Neuronal stem cell (in vitro differentiated cells): ENCODE measurements around the gene LAMA5. TPM values are rescaled to one million over a fixed set of nuclear protein-coding genes. Genes with fewer than 3 reads are reported as not detected.

Experiments
- DNase-seq: peaks from one replicate; pipeline ENCODE4 v3.0.0-alpha.2; 2013; ENCODE audit warnings: low spot score
- H2AFZ ChIP-seq: one replicate; pipeline ENCODE4 v1.6.1; 2013; ENCODE audit warnings: mild to moderate bottlenecking, low read length, inconsistent platforms
- H2AK5ac ChIP-seq: 2 replicates; pipeline ENCODE4 v1.6.1; 2013; ENCODE audit warnings: low read depth, mild to moderate bottlenecking, inconsistent platforms, low read length, moderate library complexity, mixed read lengths
- H2BK120ac ChIP-seq: 2 replicates; pipeline ENCODE4 v1.6.1; 2013; ENCODE audit warnings: low read depth, mild to moderate bottlenecking, inconsistent platforms, low read length, moderate library complexity, mixed read lengths
- H2BK12ac ChIP-seq: one replicate; pipeline ENCODE4 v1.6.1; 2013; ENCODE audit warnings: low read length, inconsistent platforms
- H2BK15ac ChIP-seq: 2 replicates; pipeline ENCODE4 v1.6.1; 2013; ENCODE audit warnings: mild to moderate bottlenecking, low read length, inconsistent platforms, mixed read lengths
- H2BK5ac ChIP-seq: one replicate; pipeline ENCODE4 v1.6.1; 2013; ENCODE audit warnings: inconsistent platforms, mild to moderate bottlenecking, low read length, moderate library complexity
- H3K14ac ChIP-seq: one replicate; pipeline ENCODE4 v1.6.1; 2013; ENCODE audit warnings: low read length, inconsistent platforms
- H3K18ac ChIP-seq: 2 replicates; pipeline ENCODE4 v1.6.1; 2013; ENCODE audit warnings: low read length, inconsistent platforms
- H3K23ac ChIP-seq: 2 replicates; pipeline ENCODE4 v1.6.1; 2013; ENCODE audit warnings: low read depth, mild to moderate bottlenecking, mixed read lengths, low read length, inconsistent platforms; ENCODE audit not compliant: poor library complexity
- H3K27ac ChIP-seq: replicated peaks from 3 replicates; pipeline ENCODE4 v1.5.1; 2013; ENCODE audit warnings: low read length, inconsistent platforms
- H3K27me3 ChIP-seq, 3 experiments: 2 replicates each; pipeline ENCODE4 v1.6.1; 2013; ENCODE audit warnings: low read length in 3 of 3, mild to moderate bottlenecking in 2 of 3, inconsistent platforms in 1 of 3, low read depth in 1 of 3, mixed read lengths in 1 of 3, moderate library complexity in 1 of 3; ENCODE audit not compliant: control insufficient read depth in 3 of 3, insufficient read depth in 3 of 3
- H3K36me3 ChIP-seq, 2 donors: replicated peaks in 1 of 2; 2 replicates each; pipeline ENCODE4 v1.6.1; 2013; ENCODE audit warnings: low read length in 2 of 2; ENCODE audit not compliant: control insufficient read depth in 2 of 2, insufficient read depth in 2 of 2
- H3K4ac ChIP-seq: 2 replicates; pipeline ENCODE4 v1.6.1; 2013; ENCODE audit warnings: inconsistent platforms, mild to moderate bottlenecking, low read length, moderate library complexity
- H3K4me1 ChIP-seq, 2 donors: 1 replicate in 1 of 2; 2 replicates in 1 of 2; pipeline ENCODE4 v1.6.1; 2013; ENCODE audit warnings: low read length in 2 of 2, low read depth in 1 of 2; ENCODE audit not compliant: control insufficient read depth in 2 of 2, insufficient read depth in 1 of 2
- H3K4me2 ChIP-seq: one replicate; pipeline ENCODE4 v1.6.1; 2013; ENCODE audit warnings: mild to moderate bottlenecking, low read length, inconsistent platforms; ENCODE audit not compliant: insufficient read depth, poor library complexity, severe bottlenecking
- H3K4me3 ChIP-seq, 2 donors: 2 replicates each; pipeline ENCODE4 v1.5.1; 2013; ENCODE audit warnings: low read length in 2 of 2, mild to moderate bottlenecking in 2 of 2, inconsistent platforms in 1 of 2, moderate library complexity in 1 of 2
- H3K79me1 ChIP-seq: one replicate; pipeline ENCODE4 v1.6.1; 2013; ENCODE audit warnings: low read depth, mild to moderate bottlenecking, inconsistent platforms, low read length, moderate library complexity
- H3K9ac ChIP-seq: one replicate; pipeline ENCODE4 v1.6.1; 2013; ENCODE audit warnings: mild to moderate bottlenecking, low read depth, low read length, inconsistent platforms; ENCODE audit not compliant: poor library complexity
- H3K9me3 ChIP-seq, 2 donors: replicated peaks in 1 of 2; 2 replicates each; pipeline versions ENCODE3 to v1.6.1; 2013; ENCODE audit warnings: low read length in 2 of 2, mild to moderate bottlenecking in 2 of 2, inconsistent platforms in 1 of 2, low read depth in 1 of 2, mixed read lengths in 1 of 2, moderate library complexity in 1 of 2; ENCODE audit not compliant: control insufficient read depth in 2 of 2, insufficient read depth in 1 of 2
- H4K8ac ChIP-seq: one replicate; pipeline ENCODE4 v1.6.1; 2013; ENCODE audit warnings: low read depth, mild to moderate bottlenecking, inconsistent platforms, low read length, moderate library complexity
- H4K91ac ChIP-seq: one replicate; pipeline ENCODE4 v1.6.1; 2013; ENCODE audit warnings: low read length, low read depth, mild to moderate bottlenecking, inconsistent platforms; ENCODE audit not compliant: poor library complexity
- WGBS, 2 donors: extraction: QIAGEN DNeasy Blood & Tissue Kit; methylation state at CpG; one replicate each; pipeline ENCODE4 v1.1.7; 2013; ENCODE audit warnings: missing lambda C conversion rate in 2 of 2, mixed read lengths in 1 of 2; ENCODE audit not compliant: insufficient read length in 2 of 2, insufficient replicate concordance in 1 of 2; ENCODE audit errors: extremely low coverage in 2 of 2; 5-methylcytosine and 5-hydroxymethylcytosine counted together
- polyA plus RNA-seq, 2 experiments: library from polyadenylated mRNA; stranded (reverse); fragments of 200-250 nt; gene quantifications; one replicate each; pipeline ENCODE4 v1.2.3, GENCODE V29; 2013

LAMA5 gene
- polyA plus RNA-seq (2013, experiment 1 of 2) = 59.5 TPM
- 57.4 TPM for polyA plus RNA-seq (2013, experiment 2 of 2)

- peaks cover 18% of the 10 kb centered on the region for H3K79me1 ChIP-seq
- peak within 1 kb of the TSS; percentile 92 for H3K27ac ChIP-seq
- H4K8ac ChIP-seq = peak within 1 kb of the TSS; percentile 82
- H2BK120ac ChIP-seq = peak within 1 kb of the TSS; percentile 100
- H3K18ac ChIP-seq = peak within 1 kb of the TSS; percentile 100
- WGBS, 2 donors = no CpG with 5 or more reads among the region's 70 CpGs
- peak within 1 kb of the TSS; percentile 84 for H3K9ac ChIP-seq
- H3K4me3 ChIP-seq = peak within 1 kb of the TSS; percentile 66 to 91
- H3K9me3 ChIP-seq = no peaks in the 10 kb centered on the region
- H3K14ac ChIP-seq = peak within 1 kb of the TSS; percentile 94
- peak within 1 kb of the TSS; percentile 100 for H3K4ac ChIP-seq
- peak within 1 kb of the TSS; percentile 96 for H2BK5ac ChIP-seq
- peak; percentile 77 for DNase-seq
- H2BK12ac ChIP-seq = peak within 1 kb of the TSS; percentile 98
- peaks cover 51 to 68% of the 10 kb centered on the region in 2 donors for H3K4me1 ChIP-seq
- H2BK15ac ChIP-seq = peak within 1 kb of the TSS; percentile 100
- peak within 1 kb of the TSS; percentile 91 for H3K23ac ChIP-seq
- H3K27me3 ChIP-seq = no peaks in the 10 kb centered on the region
- peak within 1 kb of the TSS; percentile 100 for H2AK5ac ChIP-seq
- H3K36me3 ChIP-seq = peaks cover under 1 to 4% of the 10 kb centered on the region in 2 donors
- H3K4me2 ChIP-seq = peak within 1 kb of the TSS; percentile 97
- H4K91ac ChIP-seq = peak within 1 kb of the TSS; percentile 99
- peak within 1 kb of the TSS; percentile 89 for H2AFZ ChIP-seq
These were observed at the start of gene LAMA5 for GRCh38 chr20:62367136-62367632. Gene LAMA5 (minus strand): TSS chr20:62367312. CDS start chr20:62367245, 67 bp downstream.

GRCh38 chr20:62415354-62416111, 48.4 kb upstream of the LAMA5 start:
- H2AFZ ChIP-seq = no peak overlapping the region
- no CpG with 5 or more reads among the region's 24 CpGs for WGBS, 2 donors
- DNase-seq = no peak
- H2BK120ac ChIP-seq = no peak overlapping the region
- H2AK5ac ChIP-seq = peak overlapping the region; percentile 75
- peak overlapping the region; percentile 84 for H2BK12ac ChIP-seq
- H4K8ac ChIP-seq = no peak overlapping the region
- H3K27ac ChIP-seq = no peak overlapping the region
- H3K79me1 ChIP-seq = no peaks in the 10 kb centered on the region
- H3K4me1 ChIP-seq = no peaks in the 10 kb centered on the region
- H3K9me3 ChIP-seq = no peaks in the 10 kb centered on the region
- no peak overlapping the region for H2BK5ac ChIP-seq
- no peak overlapping the region for H3K4ac ChIP-seq
- H3K23ac ChIP-seq = peak overlapping the region; percentile 80
- H3K36me3 ChIP-seq = no peaks in the 10 kb centered on the region
- no peak overlapping the region for H3K4me2 ChIP-seq
- no peak overlapping the region for H3K18ac ChIP-seq
- H3K4me3 ChIP-seq = no peak overlapping the region
- H3K27me3 ChIP-seq = peaks cover 0 to 70% (median 0%) of the 10 kb centered on the region in 3 experiments
- peak overlapping the region; percentile 8 for H3K14ac ChIP-seq
- H2BK15ac ChIP-seq = peak overlapping the region; percentile 17
- no peak overlapping the region for H3K9ac ChIP-seq
- H4K91ac ChIP-seq = peak overlapping the region; percentile 53

- no peak for DNase-seq
- Histone ChIP-seq H3K4me1 (peaks cover 0 to 3% of the 10 kb centered on the region in 2 donors), H3K79me1 (no peaks in the 10 kb centered on the region)
These were observed 46.9 kb upstream of the LAMA5 start for GRCh38 chr20:62413896-62414481.

More at GRCh38 chr20:62413896-62414481, 46.9 kb upstream of the LAMA5 start:
- Histone ChIP-seq H4K91ac (no peak overlapping the region), H3K9ac (no peak overlapping the region), H3K4me2 (no peak overlapping the region), H3K4me3 (no peak overlapping the region), H2BK120ac (no peak overlapping the region), H3K18ac (peak overlapping the region; percentile 71), H2AK5ac (peak overlapping the region; percentile 84), H3K9me3 (no peaks in the 10 kb centered on the region), H2BK12ac (peak overlapping the region; percentile 84), H4K8ac (no peak overlapping the region), H2BK5ac (no peak overlapping the region), H3K23ac (peak overlapping the region; percentile 65), H2BK15ac (peak overlapping the region; percentile 85), H3K27ac (no peak overlapping the region), H3K4ac (no peak overlapping the region), H3K14ac (peak overlapping the region; percentile 71), H2AFZ (no peak overlapping the region), H3K36me3 (no peaks in the 10 kb centered on the region), H3K27me3 (peaks cover 0 to 78% (median 4%) of the 10 kb centered on the region in 3 experiments)
- WGBS, 2 donors = no CpG with 5 or more reads among the region's 22 CpGs
